Upper lobe of left lung (tissue), 6 donors: ENCODE data around the gene STX5. TPM values are rescaled to one million over a fixed set of nuclear protein-coding genes. Genes with fewer than 3 reads are reported as not detected.

Source experiments
- ATAC-seq, 2 donors: fragments of 200-7000 bp; cut with Tn5 transposase; one replicate each; pipeline ENCODE4 v1.9.1; 2022; ENCODE audit warnings: mild to moderate bottlenecking in 2 of 2, moderate library complexity in 2 of 2; ENCODE audit not compliant: low FRiP score in 2 of 2
- DNase-seq, 2 donors: peaks; one replicate each; pipeline ENCODE4 v3.0.0-alpha.2; 2019 to 2020
- H3K27ac ChIP-seq, 4 donors: fragments of 200-600 bp; sonication (generic); one replicate each; pipeline ENCODE4 v1.5.1; 2016 to 2019
- H3K27me3 ChIP-seq, 4 donors: fragments of 200-600 bp; sonication (generic); one replicate each; pipeline ENCODE4 v1.5.1; 2017 to 2019
- H3K36me3 ChIP-seq, 4 donors: fragments of 200-600 bp; sonication (generic); one replicate each; pipeline ENCODE4 v1.5.1; 2016 to 2019
- H3K4me1 ChIP-seq, 4 donors: fragments of 200-600 bp; sonication (generic); one replicate each; pipeline ENCODE4 v1.5.1; 2018 to 2019
- H3K4me3 ChIP-seq, 4 donors: fragments of 200-600 bp; sonication (generic); one replicate each; pipeline ENCODE4 v1.5.1; 2017 to 2019; ENCODE audit warnings: mild to moderate bottlenecking in 2 of 4, moderate library complexity in 1 of 4
- H3K9me3 ChIP-seq, 4 donors: fragments of 200-600 bp; sonication (generic); one replicate each; pipeline ENCODE4 v1.5.1; 2018 to 2019
- EP300 ChIP-seq, 4 donors: sonication (generic); formaldehyde crosslinking; IDR thresholded peaks; one replicate each; pipeline ENCODE4 v1.5.1; 2017; ENCODE audit warnings: antibody characterized with exemption in 4 of 4, control low read depth in 2 of 4
- POLR2A ChIP-seq, 4 donors: fragments of 450-650 bp; IDR thresholded peaks; one replicate each; pipeline ENCODE4 v1.5.1; 2016 to 2017; ENCODE audit warnings: antibody characterized with exemption in 4 of 4, mild to moderate bottlenecking in 2 of 4
- POLR2AphosphoS5 ChIP-seq, 2 donors: sonication (generic); formaldehyde crosslinking; IDR thresholded peaks; one replicate each; pipeline ENCODE4 v1.5.1; 2017; ENCODE audit warnings: antibody characterized with exemption in 2 of 2
- WGBS, 2 donors: methylation state at CpG; one replicate each; pipeline ENCODE4 v1.1.5; 2017 to 2018; 5-methylcytosine and 5-hydroxymethylcytosine counted together
- small RNA-seq, 4 donors: library from RNA; depleted of rRNA; stranded (forward); fragments of <200 nt; gene quantifications; one replicate each; pipeline ENCODE3, GENCODE V24; 2016
- total RNA-seq, 6 donors: library from RNA; depleted of rRNA in 4 of 6; stranded (reverse); fragments of >200 nt in 4 of 6; gene quantifications; one replicate each; pipeline versions ENCODE4 v1.1.0 to v1.2.1, GENCODE V29; 2016 to 2021
- TF ChIP-seq, protein P1 (sequence below), 6 experiments: fragments of 450-650 bp in 4 of 6; fragments of 200-600 bp in 2 of 6; sonication (generic) in 2 of 6; IDR thresholded peaks; one replicate each; pipeline ENCODE4 v1.5.1; 2016 to 2019; ENCODE audit warnings: antibody characterized with exemption in 6 of 6
- donor health status: DM: no; HTN: no; CAD: no; lungs with moderate emphysema.
- donor health status: DM: no; HTN: yes; CAD: no; lungs with severe emphysema.

The STX5 gene
- total RNA-seq, 6 donors from 2014 or later, result 25.3 to 53.8 (median 44.9) TPM

GRCh38 chr11:62757846-62758788, 73.7 kb downstream of the STX5 start:
- Histone ChIP-seq H3K36me3 (no peaks in the 10 kb centered on the region), H3K4me3 (no peak overlapping the region), H3K4me1 (peaks cover 19 to 31% (median 21%) of the 10 kb centered on the region in 4 donors), H3K27me3 (no peaks in the 10 kb centered on the region), H3K9me3 (no peaks in the 10 kb centered on the region), H3K27ac (no peak overlapping the region)
- no peak for ATAC-seq
- WGBS, 2 donors, result 65 to 66% methylated on average over 9 of the region's 9 CpGs
- DNase-seq, result no peak
- no peak for TF ChIP-seq POLR2A (IDR thresholded peaks at IDR 0.05)
- TF ChIP-seq, protein P1, sequence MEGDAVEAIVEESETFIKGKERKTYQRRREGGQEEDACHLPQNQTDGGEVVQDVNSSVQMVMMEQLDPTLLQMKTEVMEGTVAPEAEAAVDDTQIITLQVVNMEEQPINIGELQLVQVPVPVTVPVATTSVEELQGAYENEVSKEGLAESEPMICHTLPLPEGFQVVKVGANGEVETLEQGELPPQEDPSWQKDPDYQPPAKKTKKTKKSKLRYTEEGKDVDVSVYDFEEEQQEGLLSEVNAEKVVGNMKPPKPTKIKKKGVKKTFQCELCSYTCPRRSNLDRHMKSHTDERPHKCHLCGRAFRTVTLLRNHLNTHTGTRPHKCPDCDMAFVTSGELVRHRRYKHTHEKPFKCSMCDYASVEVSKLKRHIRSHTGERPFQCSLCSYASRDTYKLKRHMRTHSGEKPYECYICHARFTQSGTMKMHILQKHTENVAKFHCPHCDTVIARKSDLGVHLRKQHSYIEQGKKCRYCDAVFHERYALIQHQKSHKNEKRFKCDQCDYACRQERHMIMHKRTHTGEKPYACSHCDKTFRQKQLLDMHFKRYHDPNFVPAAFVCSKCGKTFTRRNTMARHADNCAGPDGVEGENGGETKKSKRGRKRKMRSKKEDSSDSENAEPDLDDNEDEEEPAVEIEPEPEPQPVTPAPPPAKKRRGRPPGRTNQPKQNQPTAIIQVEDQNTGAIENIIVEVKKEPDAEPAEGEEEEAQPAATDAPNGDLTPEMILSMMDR (IDR thresholded peaks at IDR 0.05), result no peak
- TF ChIP-seq EP300 (IDR thresholded peaks at IDR 0.05), result no peak
- no peak for TF ChIP-seq POLR2AphosphoS5 (IDR thresholded peaks at IDR 0.05)

Small RNAs within 50 kb of the gene (small RNA-seq; reads per million reads assigned to genes)
- gene MIR6514, result 0.37 to 1.0 (median 0.59) reads per million in 4 donors
- gene RF00099, result 0 reads per million in 4 donors
- gene RNU6-118P, result 0 reads per million in 4 donors
- gene SNORD22, result 0 reads per million in 4 donors
- gene SNORD26, result 0 reads per million in 4 donors
- gene SNORD27, result 0 reads per million in 4 donors
- gene SNORD28, result 0 reads per million in 4 donors
- gene SNORD30, result 1,259 to 4,325 (median 2,645) reads per million in 4 donors

Other genes with a start within 250 kb of the STX5 start
- gene TUT1, start 240.5 kb downstream of the STX5 start, total RNA-seq, result 10 to 100 TPM in 3 of 6 donors, 1 to 10 TPM in 3; 5.3 to 25.4 (median 11.7) TPM
- gene MTA2, start 230.2 kb downstream of the STX5 start, total RNA-seq, result 10 to 100 TPM; 57.6 to 88.0 (median 69.8) TPM
- 100 to 1,000 TPM in 1 of 6 donors, 10 to 100 TPM in 5; 31.0 to 148 (median 71.0) TPM for gene EML3, start 219.3 kb downstream of the STX5 start, total RNA-seq
- 1 to 10 TPM; 3.1 to 9.2 (median 5.2) TPM for gene ROM1, start 218.8 kb downstream of the STX5 start, total RNA-seq
- gene B3GAT3, start 210.1 kb downstream of the STX5 start, total RNA-seq, result 10 to 100 TPM; 21.3 to 43.9 (median 37.9) TPM
- gene GANAB, start 185.4 kb downstream of the STX5 start, total RNA-seq, result 100 to 1,000 TPM in 4 of 6 donors, 10 to 100 TPM in 2; 82.3 to 240 (median 138) TPM
- 10 to 100 TPM in 5 of 6 donors, 1 to 10 TPM in 1; 9.5 to 31.5 (median 19.8) TPM for gene INTS5, start 178.7 kb downstream of the STX5 start, total RNA-seq
- 10 to 100 TPM; 16.8 to 42.0 (median 30.6) TPM for gene C11orf98, start 166.8 kb downstream of the STX5 start, total RNA-seq
- 10 to 100 TPM in 3 of 6 donors, 1 to 10 TPM in 3; 5.7 to 16.0 (median 10.0) TPM for gene CSKMT, start 166.7 kb downstream of the STX5 start, total RNA-seq
- gene UQCC3, start 160.4 kb downstream of the STX5 start, total RNA-seq, result 10 to 100 TPM in 1 of 6 donors, 1 to 10 TPM in 5; 5.0 to 12.6 (median 6.7) TPM
- gene LBHD1, start 159.8 kb downstream of the STX5 start, total RNA-seq, result 10 to 100 TPM in 1 of 6 donors, 1 to 10 TPM in 5; 3.6 to 19.9 (median 6.8) TPM
- gene UBXN1, start 153.0 kb downstream of the STX5 start, total RNA-seq, result 100 to 1,000 TPM; 104 to 186 (median 128) TPM
- 1 to 10 TPM in 5 of 6 donors, under 1 TPM in 1; 0.61 to 6.4 (median 1.8) TPM for gene LRRN4CL, start 142.5 kb downstream of the STX5 start, total RNA-seq
- 100 to 1,000 TPM in 2 of 6 donors, 10 to 100 TPM in 4; 75.5 to 198 (median 87.5) TPM for gene BSCL2, start 124.6 kb downstream of the STX5 start, total RNA-seq
- gene GNG3, start 124.4 kb downstream of the STX5 start, total RNA-seq, result not detected
- 10 to 100 TPM; 23.9 to 76.5 (median 46.3) TPM for gene HNRNPUL2, start 104.6 kb downstream of the STX5 start, total RNA-seq
- gene TTC9C, start 103.6 kb downstream of the STX5 start, total RNA-seq, result 10 to 100 TPM; 18.9 to 31.5 (median 28.6) TPM
- gene ZBTB3, start 77.9 kb downstream of the STX5 start, total RNA-seq, result 10 to 100 TPM in 3 of 6 donors, 1 to 10 TPM in 3; 7.3 to 15.3 (median 11.7) TPM
- 10 to 100 TPM; 15.8 to 62.9 (median 38.8) TPM for gene POLR2G, start 70.5 kb downstream of the STX5 start, total RNA-seq
- 10 to 100 TPM; 16.7 to 51.3 (median 27.0) TPM for gene TAF6L, start 60.7 kb downstream of the STX5 start, total RNA-seq
- gene TMEM179B, start 44.6 kb downstream of the STX5 start, total RNA-seq, result 10 to 100 TPM; 38.8 to 98.2 (median 56.2) TPM
- 10 to 100 TPM; 11.3 to 28.7 (median 15.4) TPM for gene TMEM223, start 40.0 kb downstream of the STX5 start, total RNA-seq
- 100 to 1,000 TPM in 1 of 6 donors, 10 to 100 TPM in 5; 56.1 to 215 (median 81.2) TPM for gene NXF1, start 26.6 kb downstream of the STX5 start, total RNA-seq
- not detected for gene TEX54, start 790 bp upstream of the STX5 start, total RNA-seq
- 10 to 100 TPM; 31.5 to 56.6 (median 50.4) TPM for gene WDR74, start 7.5 kb upstream of the STX5 start, total RNA-seq
- gene SLC3A2, start 48.8 kb upstream of the STX5 start, total RNA-seq, result 100 to 1,000 TPM; 120 to 236 (median 179) TPM
- 1 to 10 TPM in 4 of 6 donors, under 1 TPM in 1, not detected in 1; 0.59 to 7.3 (median 3.0) TPM for gene CHRM1, start 89.3 kb upstream of the STX5 start, total RNA-seq
- gene SLC22A6, start 152.9 kb upstream of the STX5 start, total RNA-seq, result not detected
- gene SLC22A8, start 183.8 kb upstream of the STX5 start, total RNA-seq, result not detected